Epithelial cell of esophagus (primary cell): ENCODE results near the gene TTC39C.

Source experiments
- DNase-seq: peaks from one replicate; pipeline ENCODE4 v3.0.0; 2010; ENCODE audit warnings: low read depth
- H3K4me3 ChIP-seq: 2 replicates; pipeline ENCODE4 v1.5.1; 2011; ENCODE audit warnings: mild to moderate bottlenecking, low read length, control low read depth
- CTCF ChIP-seq: IDR thresholded peaks from 2 replicates; pipeline ENCODE4 v1.5.1; 2011; ENCODE audit warnings: low read depth, mild to moderate bottlenecking, low read length, control low read depth, inconsistent platforms; ENCODE audit not compliant: insufficient read depth; ENCODE audit errors: missing control alignments

The TTC39C gene

GRCh38 chr18:24000613-24001490 lies 13.7 kb upstream of the TTC39C start:
- no peak for TF ChIP-seq CTCF
- no peak for DNase-seq
- H3K4me3 ChIP-seq, result no peak overlapping the region

GRCh38 chr18:24002479-24002878 lies 12.1 kb upstream of the TTC39C start:
- no peak for DNase-seq
- TF ChIP-seq CTCF, result no peak
- H3K4me3 ChIP-seq, result no peak overlapping the region

GRCh38 chr18:24003288-24003687 lies 11.3 kb upstream of the TTC39C start:
- no peak overlapping the region for H3K4me3 ChIP-seq
- no peak for DNase-seq
- TF ChIP-seq CTCF, result no peak

- no peak for TF ChIP-seq CTCF
- DNase-seq, result no peak
- no peak overlapping the region for H3K4me3 ChIP-seq
These were observed 10.5 kb upstream of the TTC39C start for GRCh38 chr18:24003903-24004640.

- H3K4me3 ChIP-seq, result no peak overlapping the region
- DNase-seq, result peak; percentile 60
- no peak for TF ChIP-seq CTCF
These were observed 7.7 kb upstream of the TTC39C start for GRCh38 chr18:24006712-24007313.

- DNase-seq, result no peak
- H3K4me3 ChIP-seq, result no peak overlapping the region
- no peak for TF ChIP-seq CTCF
These were observed 5.3 kb upstream of the TTC39C start for GRCh38 chr18:24009246-24009645.
